NK-92 treated with Interleukin-12 subunit alpha and Interleukin-12 subunit beta, amount 100 ng/mL, for 24 hours (cell line): ENCODE results near the gene MIF.
"Not testable (repeated sequence)": the region's sequence is repeated elsewhere in the genome, so short reads cannot be mapped to it uniquely, and the experiment has no call there.

Experiments used
- DNase-seq: peaks from one replicate; lab custom pipeline; 2025; lab: John Stamatoyannopoulos, UW

MIF gene

DNA sequence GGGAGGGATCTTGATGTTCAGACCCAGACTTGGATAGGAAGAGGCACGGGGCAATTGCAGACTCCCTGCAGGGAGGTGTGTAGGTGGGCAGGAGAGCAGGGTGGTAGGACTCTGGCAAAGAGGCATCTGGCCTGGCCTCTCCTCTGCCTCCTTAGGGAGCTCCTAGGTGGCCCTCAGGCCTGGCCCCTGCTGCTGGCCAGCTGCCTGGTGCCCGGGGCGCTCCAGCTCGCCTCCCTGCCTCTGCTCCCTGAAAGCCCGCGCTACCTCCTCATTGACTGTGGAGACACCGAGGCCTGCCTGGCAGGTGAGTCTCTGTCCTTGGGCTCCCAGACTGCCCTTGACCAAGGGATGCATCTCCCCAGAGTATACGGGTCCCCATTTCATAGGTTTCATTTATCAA, 16.6 kb upstream of the MIF start:
- no peak for DNase-seq

- no peak for DNase-seq
Observed at GRCh38 chr22:23878219-23878618, 16.0 kb upstream of the MIF start.

DNA sequence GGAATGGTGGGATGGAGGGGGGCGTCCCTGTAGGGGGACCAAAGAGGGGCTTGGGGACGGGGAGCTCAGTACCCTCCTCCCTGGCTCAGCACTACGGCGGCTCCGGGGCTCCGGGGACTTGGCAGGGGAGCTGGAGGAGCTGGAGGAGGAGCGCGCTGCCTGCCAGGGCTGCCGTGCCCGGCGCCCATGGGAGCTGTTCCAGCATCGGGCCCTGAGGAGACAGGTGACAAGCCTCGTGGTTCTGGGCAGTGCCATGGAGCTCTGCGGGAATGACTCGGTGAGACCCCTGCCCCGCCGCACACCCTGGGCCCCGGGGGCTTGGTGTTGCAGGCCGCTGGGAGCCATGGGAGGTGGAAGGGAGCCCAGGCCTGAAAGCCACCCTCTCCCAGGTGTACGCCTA, 11.8 kb upstream of the MIF start:
- no peak for DNase-seq

DNA sequence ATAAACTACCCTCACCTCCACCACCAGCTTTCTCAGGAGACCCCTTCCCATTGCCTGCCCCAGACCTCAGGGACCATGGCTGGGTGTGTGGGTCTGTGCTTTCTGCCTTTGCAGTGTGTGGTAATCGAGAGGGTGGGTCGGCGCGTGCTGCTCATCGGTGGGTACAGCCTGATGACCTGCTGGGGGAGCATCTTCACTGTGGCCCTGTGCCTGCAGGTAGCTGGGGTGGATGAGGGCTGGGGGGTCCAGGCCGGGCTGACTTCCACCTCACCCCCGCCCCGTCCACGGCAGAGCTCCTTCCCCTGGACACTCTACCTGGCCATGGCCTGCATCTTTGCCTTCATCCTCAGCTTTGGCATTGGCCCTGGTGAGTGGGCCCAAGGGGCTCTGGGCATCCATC, 10.5 kb upstream of the MIF start:
- DNase-seq: no peak

DNA sequence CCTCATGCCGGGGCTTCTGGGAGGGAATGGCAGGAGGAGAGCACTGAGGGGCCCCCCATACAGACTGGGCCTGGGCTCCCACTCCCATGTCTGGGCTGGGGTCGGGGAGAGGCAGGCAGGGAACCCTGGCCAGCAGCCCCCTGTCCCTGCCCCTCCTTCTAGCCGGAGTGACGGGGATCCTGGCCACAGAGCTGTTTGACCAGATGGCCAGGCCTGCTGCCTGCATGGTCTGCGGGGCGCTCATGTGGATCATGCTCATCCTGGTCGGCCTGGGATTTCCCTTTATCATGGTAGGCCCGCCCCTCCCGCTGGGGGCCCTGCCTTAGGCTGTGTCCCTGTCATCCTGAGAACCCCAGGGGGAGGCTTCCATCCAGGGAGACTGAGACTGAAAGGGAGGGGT, 10.0 kb upstream of the MIF start:
- DNase-seq: no peak

GRCh38 chr22:23888615-23889401, 5.4 kb upstream of the MIF start:
- no peak for DNase-seq

GRCh38 chr22:23889620-23890019, 4.6 kb upstream of the MIF start:
- no peak for DNase-seq

DNA sequence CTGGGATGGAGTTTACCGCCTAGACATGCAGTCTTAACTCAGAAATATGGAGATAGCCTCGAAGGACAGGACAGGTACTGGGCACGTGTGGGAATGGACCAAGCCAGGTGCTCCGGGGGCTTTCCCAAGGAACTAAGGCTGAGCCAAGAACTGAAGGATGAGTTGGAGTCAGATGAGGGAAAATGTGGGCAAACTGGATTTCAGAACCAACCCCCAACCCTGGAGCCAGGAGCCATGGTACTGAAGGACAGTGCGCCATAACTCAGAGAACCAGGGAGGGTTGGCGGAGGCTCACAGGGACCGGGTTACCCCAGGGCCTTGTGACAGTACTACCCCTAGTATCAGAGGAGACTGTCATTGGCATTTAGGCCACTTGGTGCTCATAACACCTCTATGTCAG, 2.5 kb upstream of the MIF start:
- no peak for DNase-seq

DNA sequence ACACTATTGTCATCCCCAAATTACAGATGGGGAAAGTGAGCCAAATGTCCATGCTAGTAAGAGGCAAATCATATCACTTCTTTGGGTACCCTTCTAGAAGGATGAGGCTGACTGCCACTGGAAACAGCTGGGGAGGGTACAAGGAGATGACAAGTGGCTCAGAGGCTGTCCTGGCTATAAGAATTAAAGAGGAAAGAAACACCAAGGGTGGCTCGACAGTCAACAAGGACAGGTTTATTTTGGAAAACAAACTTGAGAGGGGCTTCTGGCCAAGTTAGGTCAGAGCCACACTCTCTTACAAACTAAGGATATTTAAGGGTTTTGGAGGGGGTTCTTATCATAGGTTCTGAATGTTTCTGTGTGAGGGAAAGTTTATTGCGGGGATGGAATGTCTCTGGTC, 2.1 kb upstream of the MIF start:
- DNase-seq: no peak

GRCh38 chr22:23892706-23893105, 1.5 kb upstream of the MIF start:
- no peak for DNase-seq

DNA sequence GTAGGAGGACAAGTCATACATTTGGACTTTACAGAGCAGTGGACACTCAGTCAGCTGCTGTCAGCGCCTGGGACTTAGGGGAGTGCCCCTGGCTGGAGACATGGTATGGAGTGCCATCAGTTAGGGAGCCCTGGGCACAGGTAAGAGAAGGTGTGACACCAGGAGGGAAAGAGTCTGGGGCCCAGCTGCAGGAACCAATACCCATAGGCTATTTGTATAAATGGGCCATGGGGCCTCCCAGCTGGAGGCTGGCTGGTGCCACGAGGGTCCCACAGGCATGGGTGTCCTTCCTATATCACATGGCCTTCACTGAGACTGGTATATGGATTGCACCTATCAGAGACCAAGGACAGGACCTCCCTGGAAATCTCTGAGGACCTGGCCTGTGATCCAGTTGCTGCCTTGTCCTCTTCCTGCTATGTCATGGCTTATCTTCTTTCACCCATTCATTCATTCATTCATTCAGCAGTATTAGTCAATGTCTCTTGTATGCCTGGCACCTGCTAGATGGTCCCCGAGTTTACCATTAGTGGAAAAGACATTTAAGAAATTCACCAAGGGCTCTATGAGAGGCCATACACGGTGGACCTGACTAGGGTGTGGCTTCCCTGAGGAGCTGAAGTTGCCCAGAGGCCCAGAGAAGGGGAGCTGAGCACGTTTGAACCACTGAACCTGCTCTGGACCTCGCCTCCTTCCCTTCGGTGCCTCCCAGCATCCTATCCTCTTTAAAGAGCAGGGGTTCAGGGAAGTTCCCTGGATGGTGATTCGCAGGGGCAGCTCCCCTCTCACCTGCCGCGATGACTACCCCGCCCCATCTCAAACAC, 850 bp upstream of the MIF start:
- no peak for DNase-seq

GRCh38 chr22:23894710-23895598, 771 bp downstream of the MIF start:
- peak; percentile 74 for DNase-seq

DNA sequence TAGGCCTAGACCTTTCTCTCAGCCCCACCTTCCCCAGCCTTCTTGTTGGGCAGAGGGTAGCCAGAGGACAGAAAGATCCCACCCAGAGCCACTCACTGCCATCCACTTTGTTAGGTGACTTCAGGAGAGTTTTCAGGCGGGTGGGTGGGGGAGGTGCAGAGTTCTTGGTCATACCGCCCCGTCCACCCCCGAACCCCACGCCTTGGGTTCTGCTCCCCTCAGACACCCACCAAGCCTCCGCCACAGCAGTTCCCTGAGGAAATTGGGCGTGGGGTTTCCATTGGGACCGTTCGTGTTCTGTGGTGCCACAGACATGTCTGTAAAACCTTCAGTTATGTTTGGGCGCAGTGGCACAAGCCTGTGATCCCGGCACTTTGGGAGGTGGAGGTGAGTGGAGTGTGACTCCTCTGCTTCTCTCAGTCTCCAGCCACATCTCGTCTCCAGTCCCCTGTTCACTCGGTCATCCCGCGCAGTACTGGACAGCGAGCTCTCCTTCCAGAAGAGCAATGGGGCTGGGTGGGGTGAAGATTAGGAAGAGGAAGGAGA, 1.5 kb downstream of the MIF start:
- no peak for DNase-seq

DNA sequence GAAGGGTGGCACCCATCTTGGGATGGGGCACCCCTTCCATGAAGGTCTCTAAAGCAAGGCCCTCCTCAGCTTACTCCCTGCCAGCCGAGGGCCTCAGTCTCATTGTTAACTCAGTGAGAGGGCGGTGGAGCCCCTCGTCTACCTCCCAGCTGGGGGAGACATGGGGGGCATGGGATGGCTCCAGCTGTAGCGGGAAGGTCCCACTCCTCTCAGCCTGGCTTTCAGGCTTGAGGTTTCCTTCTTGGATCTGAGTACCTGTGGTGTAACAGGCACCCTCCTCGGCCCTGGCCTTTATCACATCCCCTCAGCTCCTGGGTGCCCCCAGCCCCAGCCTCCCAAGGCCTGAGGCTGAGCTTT, 2.0 kb downstream of the MIF start:
- no peak for DNase-seq

DNA sequence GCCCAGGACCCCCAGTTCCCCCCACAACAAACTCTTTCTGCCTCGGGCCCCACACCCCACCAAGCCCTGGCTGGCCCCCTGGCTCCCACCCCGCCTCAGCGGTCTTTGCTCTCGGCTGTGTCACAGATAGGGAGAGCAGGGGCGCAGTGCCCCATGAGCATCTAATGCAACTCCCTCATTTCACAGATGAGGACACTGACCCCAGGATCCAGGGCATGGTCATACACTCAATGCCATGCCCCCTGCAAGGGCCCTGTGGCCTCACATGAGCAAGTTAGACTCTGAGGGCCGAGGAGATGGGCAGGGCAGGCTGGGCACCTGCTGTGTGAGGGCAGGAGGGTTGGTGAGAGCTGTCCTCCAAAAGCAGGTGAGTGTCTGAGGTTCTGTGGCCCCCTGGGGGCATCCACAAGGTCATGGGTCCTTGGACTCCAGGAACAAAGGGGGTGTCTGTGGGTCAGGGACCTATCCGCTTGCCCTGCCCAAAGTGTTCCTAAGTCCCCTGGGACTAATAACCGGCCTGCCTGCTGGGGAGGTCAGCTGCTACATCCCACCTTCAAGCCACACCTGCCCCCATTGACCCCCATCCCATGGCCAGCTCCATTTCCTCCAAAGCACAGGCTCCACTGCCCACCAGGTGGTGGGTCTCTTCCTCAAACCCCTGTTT, 2.5 kb downstream of the MIF start:
- DNase-seq: no peak

GRCh38 chr22:23897320-23897719, 3.1 kb downstream of the MIF start:
- DNase-seq: no peak

GRCh38 chr22:23898006-23898974, 4.1 kb downstream of the MIF start:
- no peak for DNase-seq

GRCh38 chr22:23899042-23899745, 5.0 kb downstream of the MIF start:
- no peak for DNase-seq

GRCh38 chr22:23900227-23900626, 6.0 kb downstream of the MIF start:
- DNase-seq: not testable (repeated sequence)

DNA sequence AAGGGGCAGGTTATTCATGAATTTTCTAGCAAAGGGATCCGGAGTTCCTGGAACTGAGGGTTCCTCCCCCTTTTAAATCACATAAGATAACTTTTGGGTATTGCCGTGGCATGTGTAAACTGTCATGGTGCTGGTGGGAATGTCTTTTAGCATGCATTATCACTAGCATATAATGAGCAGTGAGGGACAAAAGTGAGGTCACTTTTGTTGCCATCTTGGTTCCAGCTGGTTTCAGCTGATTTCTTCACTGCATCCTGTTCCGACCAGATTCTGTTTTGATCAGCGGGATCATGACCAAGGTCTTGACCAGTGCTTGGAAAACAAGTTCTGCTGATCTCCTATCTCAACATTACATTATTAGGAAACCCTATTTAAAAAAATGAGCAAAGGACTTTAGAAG, 7.4 kb downstream of the MIF start:
- DNase-seq: no peak
